Measurements from ENCODE around the gene DBT.

DNA sequence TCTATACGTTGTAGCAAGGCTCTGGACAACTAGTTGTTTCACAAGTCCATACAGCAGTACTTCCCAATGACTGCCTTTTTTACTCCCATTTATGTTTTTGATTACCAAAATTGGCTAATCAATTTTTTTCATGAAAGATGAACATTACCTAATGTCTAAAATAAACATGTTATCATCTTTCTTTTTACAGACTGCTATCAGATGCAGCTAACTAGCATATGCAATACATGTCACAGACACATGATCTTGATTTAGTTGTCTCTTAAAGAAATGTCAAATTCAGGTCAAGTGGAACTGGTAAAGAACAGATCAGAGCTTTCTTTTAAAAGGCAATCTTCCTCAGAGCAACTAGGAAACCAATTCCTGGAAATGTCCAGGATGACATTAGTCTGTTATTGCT lies 630 bp upstream of the DBT start:
- TF ChIP-seq, protein P1, sequence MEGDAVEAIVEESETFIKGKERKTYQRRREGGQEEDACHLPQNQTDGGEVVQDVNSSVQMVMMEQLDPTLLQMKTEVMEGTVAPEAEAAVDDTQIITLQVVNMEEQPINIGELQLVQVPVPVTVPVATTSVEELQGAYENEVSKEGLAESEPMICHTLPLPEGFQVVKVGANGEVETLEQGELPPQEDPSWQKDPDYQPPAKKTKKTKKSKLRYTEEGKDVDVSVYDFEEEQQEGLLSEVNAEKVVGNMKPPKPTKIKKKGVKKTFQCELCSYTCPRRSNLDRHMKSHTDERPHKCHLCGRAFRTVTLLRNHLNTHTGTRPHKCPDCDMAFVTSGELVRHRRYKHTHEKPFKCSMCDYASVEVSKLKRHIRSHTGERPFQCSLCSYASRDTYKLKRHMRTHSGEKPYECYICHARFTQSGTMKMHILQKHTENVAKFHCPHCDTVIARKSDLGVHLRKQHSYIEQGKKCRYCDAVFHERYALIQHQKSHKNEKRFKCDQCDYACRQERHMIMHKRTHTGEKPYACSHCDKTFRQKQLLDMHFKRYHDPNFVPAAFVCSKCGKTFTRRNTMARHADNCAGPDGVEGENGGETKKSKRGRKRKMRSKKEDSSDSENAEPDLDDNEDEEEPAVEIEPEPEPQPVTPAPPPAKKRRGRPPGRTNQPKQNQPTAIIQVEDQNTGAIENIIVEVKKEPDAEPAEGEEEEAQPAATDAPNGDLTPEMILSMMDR (IDR thresholded peaks at IDR 0.05; ENCODE audit: borderline replicate concordance, extremely low read depth, low read length, poor library complexity, severe bottlenecking), result no peak
- TF ChIP-seq EZH2 (IDR thresholded peaks at IDR 0.05; ENCODE audit: borderline replicate concordance, low read depth, low read length, severe bottlenecking), result no peak
